Breast epithelium (tissue), 4 donors: ENCODE results near the gene DMAP1. TPM values are rescaled to one million over a fixed set of nuclear protein-coding genes. Genes with fewer than 3 reads are reported as not detected.

Source experiments
- DNase-seq, 2 donors: peaks; one replicate each; pipeline ENCODE4 v3.0.0-alpha.2; 2019; ENCODE audit warnings: low spot score in 2 of 2
- H3K27ac ChIP-seq, 2 donors: fragments of 200-600 bp; sonication (generic) in 1 of 2; one replicate each; pipeline ENCODE4 v1.5.1; 2016 to 2019; ENCODE audit warnings: mild to moderate bottlenecking in 1 of 2
- H3K27me3 ChIP-seq, 2 donors: fragments of 200-600 bp; sonication (generic) in 1 of 2; one replicate each; pipeline versions ENCODE4 v1.5.1 to v1.6.0; 2017 to 2019; ENCODE audit warnings: control low read depth in 1 of 2, mild to moderate bottlenecking in 1 of 2
- H3K36me3 ChIP-seq: fragments of 200-600 bp; one replicate; pipeline ENCODE4 v1.5.1; 2019
- H3K4me1 ChIP-seq, 2 donors: fragments of 200-600 bp; sonication (generic); one replicate each; pipeline ENCODE4 v1.5.1; 2016 to 2019; ENCODE audit warnings: control low read depth in 1 of 2
- H3K4me3 ChIP-seq, 3 donors: fragments of 200-600 bp; sonication (generic); 1 replicate in 2 of 3; 2 replicates in 1 of 3; pipeline ENCODE4 v1.5.1; 2016 to 2019; ENCODE audit warnings: mild to moderate bottlenecking in 3 of 3, moderate library complexity in 2 of 3
- H3K9me3 ChIP-seq, 2 donors: fragments of 200-600 bp; sonication (generic) in 1 of 2; one replicate each; pipeline ENCODE4 v1.5.1; 2016 to 2019; ENCODE audit warnings: control low read depth in 1 of 2
- CTCF ChIP-seq, 3 donors: fragments of 450-650 bp; IDR thresholded peaks; one replicate each; pipeline ENCODE4 v1.5.1; 2016 to 2017; ENCODE audit warnings: antibody characterized with exemption in 3 of 3, mild to moderate bottlenecking in 3 of 3, moderate library complexity in 3 of 3
- POLR2A ChIP-seq: fragments of 450-650 bp; IDR thresholded peaks from one replicate; pipeline ENCODE4 v1.6.1; 2016; ENCODE audit warnings: antibody characterized with exemption, mild to moderate bottlenecking, moderate library complexity
- POLR2AphosphoS5 ChIP-seq, 3 donors: sonication (generic); formaldehyde crosslinking; IDR thresholded peaks; one replicate each; pipeline ENCODE4 v1.6.1; 2017; ENCODE audit warnings: antibody characterized with exemption in 3 of 3
- intact Hi-C: fragments of 100-400 bp; cut with DNase I; formaldehyde crosslinking; loops from one replicate; pipeline ENCODE4 v1.15.1; 2023; ENCODE audit warnings: low total_unique reads
- total RNA-seq, 3 donors: library from RNA; depleted of rRNA; stranded (reverse); fragments of >200 nt; gene quantifications; one replicate each; pipeline ENCODE4 v1.1.0, GENCODE V29; 2016

The DMAP1 gene
- total RNA-seq, 3 donors from 2014 or later, result 40.3 to 66.2 (median 51.4) TPM

- no peaks in the 10 kb centered on the region for H3K27me3 ChIP-seq
- peak; percentile 38 to 86 (median 80) for TF ChIP-seq CTCF (IDR thresholded peaks at IDR 0.05)
- TF ChIP-seq POLR2AphosphoS5 (IDR thresholded peaks at IDR 0.05), result no peak
- H3K36me3 ChIP-seq, result no peaks in the 10 kb centered on the region
- H3K9me3 ChIP-seq, result no peaks in the 10 kb centered on the region
- no peak overlapping the region for H3K4me3 ChIP-seq
- intact Hi-C loops, result no loop called here
- no peak overlapping the region for H3K27ac ChIP-seq
- H3K4me1 ChIP-seq, result peaks cover 0 to 3% of the 10 kb centered on the region in 2 donors
- peak; percentile 56 to 73 for DNase-seq
Observed at GRCh38 chr1:44217809-44218410, 4.6 kb downstream of the DMAP1 start.

GRCh38 chr1:44218503-44219300, 5.4 kb downstream of the DMAP1 start:
- no peaks in the 10 kb centered on the region for H3K36me3 ChIP-seq

GRCh38 chr1:44219301-44219626, 6.0 kb downstream of the DMAP1 start:
- intact Hi-C loops, result no loop called here
- Histone ChIP-seq H3K36me3 (no peaks in the 10 kb centered on the region), H3K4me3 (no peak overlapping the region), H3K9me3 (no peaks in the 10 kb centered on the region), H3K27ac (no peak overlapping the region), H3K27me3 (no peaks in the 10 kb centered on the region), H3K4me1 (peaks cover 0 to under 1% of the 10 kb centered on the region in 2 donors)
- TF ChIP-seq CTCF (IDR thresholded peaks at IDR 0.05), result no peak
- no peak for TF ChIP-seq POLR2A
- TF ChIP-seq POLR2AphosphoS5 (IDR thresholded peaks at IDR 0.05), result no peak
- DNase-seq, result no peak

More at GRCh38 chr1:44218503-44219300, 5.4 kb downstream of the DMAP1 start:
- no peaks in the 10 kb centered on the region for H3K27me3 ChIP-seq
- no peaks in the 10 kb centered on the region for H3K9me3 ChIP-seq
- H3K4me1 ChIP-seq, result peaks cover 0 to 3% of the 10 kb centered on the region in 2 donors
- DNase-seq, result no peak
- intact Hi-C loops, result no loop called here
- no peak overlapping the region for H3K27ac ChIP-seq
- no peak overlapping the region for H3K4me3 ChIP-seq
- no peak for TF ChIP-seq CTCF (IDR thresholded peaks at IDR 0.05)
- TF ChIP-seq POLR2AphosphoS5 (IDR thresholded peaks at IDR 0.05), result no peak
- TF ChIP-seq POLR2A, result no peak

- no peak for DNase-seq
- Histone ChIP-seq H3K27ac (no peak overlapping the region), H3K36me3 (no peaks in the 10 kb centered on the region), H3K9me3 (no peaks in the 10 kb centered on the region), H3K27me3 (no peaks in the 10 kb centered on the region), H3K4me3 (no peak overlapping the region), H3K4me1 (no peaks in the 10 kb centered on the region)
- intact Hi-C loops, result no loop called here
- TF ChIP-seq CTCF (IDR thresholded peaks at IDR 0.05) (no peak), POLR2A (no peak), POLR2AphosphoS5 (IDR thresholded peaks at IDR 0.05) (no peak)
Observed at GRCh38 chr1:44220001-44220751, 6.9 kb downstream of the DMAP1 start.

- no peak for DNase-seq
- Histone ChIP-seq H3K36me3 (no peaks in the 10 kb centered on the region), H3K27me3 (no peaks in the 10 kb centered on the region), H3K4me1 (no peaks in the 10 kb centered on the region), H3K27ac (no peak overlapping the region), H3K9me3 (no peaks in the 10 kb centered on the region), H3K4me3 (no peak overlapping the region)
- intact Hi-C loops, result no loop called here
- TF ChIP-seq POLR2AphosphoS5 (IDR thresholded peaks at IDR 0.05) (no peak), CTCF (IDR thresholded peaks at IDR 0.05) (no peak), POLR2A (no peak)
Observed at GRCh38 chr1:44220755-44221154, 7.5 kb downstream of the DMAP1 start.
